Measurements from ENCODE around the gene ATR. TPM values are rescaled to one million over a fixed set of nuclear protein-coding genes. Genes with fewer than 3 reads are reported as not detected.

ATR gene
- total RNA-seq, 1 experiment from 2014 or later: 15.6 TPM

DNA sequence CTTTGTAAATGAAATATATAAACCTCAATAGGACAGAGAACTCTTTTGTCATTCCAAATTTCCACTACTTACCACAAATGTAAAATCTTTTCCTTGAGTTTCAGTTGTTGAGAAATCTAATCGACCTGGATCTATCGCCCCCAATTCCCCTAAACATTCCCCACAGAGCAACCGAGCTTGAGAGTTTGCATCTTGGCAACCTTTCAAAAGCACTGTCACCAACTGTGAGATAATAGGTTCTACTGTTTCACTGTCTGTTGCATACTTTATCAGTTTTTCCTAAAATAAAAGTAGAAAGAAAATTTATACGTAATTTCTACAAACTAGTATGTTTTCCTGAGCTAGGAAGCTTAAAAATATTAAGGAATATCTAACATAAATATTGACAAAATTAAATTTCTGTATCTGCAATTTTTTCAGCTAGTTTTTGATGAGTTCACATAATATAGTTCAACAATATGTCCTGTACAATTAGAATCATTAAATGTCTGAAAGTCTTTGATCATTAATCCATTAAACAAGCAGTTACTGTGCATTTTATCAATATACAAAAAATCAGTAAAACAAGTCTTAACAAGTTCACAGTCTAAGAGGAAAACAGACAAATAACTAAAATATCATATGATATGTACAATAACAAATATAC lies 54.5 kb downstream of the ATR start:
- ChIA-PET POLR2A (ENCODE audit: unreplicated experiment) (no interaction called here), CTCF (no interaction called here)
- ATAC-seq: no peak

DNA sequence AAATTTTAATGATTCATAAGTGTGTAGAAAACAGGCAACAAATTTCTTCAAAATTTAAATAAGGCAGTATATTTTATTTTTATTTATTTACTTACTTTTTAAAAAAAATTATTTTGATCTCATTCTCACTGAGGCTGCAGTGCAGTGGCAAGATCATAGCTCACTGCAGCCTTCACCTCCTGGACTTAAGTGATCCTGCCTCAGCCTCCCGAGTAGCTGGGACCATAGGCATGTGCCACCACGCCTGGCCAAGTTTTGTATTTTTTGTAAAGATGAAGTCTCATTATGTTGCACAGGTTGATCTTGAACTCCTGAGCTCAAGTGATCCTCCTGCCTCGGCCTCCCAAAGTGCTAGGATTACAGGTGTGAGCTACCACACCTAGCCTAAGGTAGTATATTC lies 69.5 kb downstream of the ATR start:
- Histone ChIP-seq H3K9me2 (replicated peaks; ENCODE audit: low read length) (no peaks in the 10 kb centered on the region), H4K20me1 (ENCODE audit: low read length) (no peaks in the 10 kb centered on the region), H3K27ac (ENCODE audit: low read length) (no peak overlapping the region), H2AFZ (ENCODE audit: low read length) (no peak overlapping the region), H3K4me2 (ENCODE audit: low read length) (no peak overlapping the region), H3K36me3 (ENCODE audit: low read depth, low read length) (peaks cover 4% of the 10 kb centered on the region; the same call in 1 of the 2 replicates), H3K9ac (ENCODE audit: low read length) (no peak overlapping the region), H3K9me3 (ENCODE audit: low read length) (no peaks in the 10 kb centered on the region), H3K4me3 (ENCODE audit: low read length) (no peak overlapping the region), H3F3A (ENCODE audit: low read length, unreplicated experiment) (no peaks in the 10 kb centered on the region), H3K4me1 (ENCODE audit: insufficient read depth, low read length) (no peaks in the 10 kb centered on the region), H3K27me3 (ENCODE audit: low read length) (no peaks in the 10 kb centered on the region), H3K79me2 (ENCODE audit: low read length) (no peaks in the 10 kb centered on the region)
- intact Hi-C loops (cut with micrococcal nuclease): no loop called here
- CTCF ChIA-PET: no interaction called here
- TF ChIP-seq CTCF (conservative IDR thresholded peaks at IDR 0.05; ENCODE audit: low read depth, low read length) (no peak), EZH2 (IDR thresholded peaks at IDR 0.05; ENCODE audit: low read length, unreplicated experiment) (no peak), EZH2phosphoT487 (IDR thresholded peaks at IDR 0.05; ENCODE audit: borderline replicate concordance, low read length) (no peak)
- ATAC-seq: no peak
- POLR2A ChIA-PET (ENCODE audit: unreplicated experiment): no interaction called here
- no TSS peak for BruUV-seq (replicated peaks)
- DNase-seq: no peak

More for the DNA sequence above, 54.5 kb downstream of the ATR start:
- no peak overlapping the region for H3K4me2 ChIP-seq (ENCODE audit: low read length)
- peaks cover 14% of the 10 kb centered on the region for H3K36me3 ChIP-seq (ENCODE audit: low read depth, low read length)
- H3K27me3 ChIP-seq (ENCODE audit: low read length): no peaks in the 10 kb centered on the region
- no peaks in the 10 kb centered on the region for H3K9me3 ChIP-seq (ENCODE audit: low read length)
- H3K4me1 ChIP-seq (ENCODE audit: insufficient read depth, low read length): no peaks in the 10 kb centered on the region
- intact Hi-C loops (cut with micrococcal nuclease): no loop called here
- no peak overlapping the region for H3K27ac ChIP-seq (ENCODE audit: low read length)
- no peak for TF ChIP-seq CTCF (conservative IDR thresholded peaks at IDR 0.05; ENCODE audit: low read depth, low read length)
- no peak for TF ChIP-seq EZH2 (IDR thresholded peaks at IDR 0.05; ENCODE audit: low read length, unreplicated experiment)
- no peak for TF ChIP-seq EZH2phosphoT487 (IDR thresholded peaks at IDR 0.05; ENCODE audit: borderline replicate concordance, low read length)
- no peaks in the 10 kb centered on the region for H3K79me2 ChIP-seq (ENCODE audit: low read length)
- H4K20me1 ChIP-seq (ENCODE audit: low read length): no peaks in the 10 kb centered on the region
- H2AFZ ChIP-seq (ENCODE audit: low read length): no peak overlapping the region
- no peak overlapping the region for H3K9ac ChIP-seq (ENCODE audit: low read length)
- no peaks in the 10 kb centered on the region for H3F3A ChIP-seq (ENCODE audit: low read length, unreplicated experiment)
- DNase-seq: no peak
- H3K9me2 ChIP-seq (replicated peaks; ENCODE audit: low read length): no peaks in the 10 kb centered on the region
- no TSS peak for BruUV-seq (replicated peaks)
- no peak overlapping the region for H3K4me3 ChIP-seq (ENCODE audit: low read length)

DNA sequence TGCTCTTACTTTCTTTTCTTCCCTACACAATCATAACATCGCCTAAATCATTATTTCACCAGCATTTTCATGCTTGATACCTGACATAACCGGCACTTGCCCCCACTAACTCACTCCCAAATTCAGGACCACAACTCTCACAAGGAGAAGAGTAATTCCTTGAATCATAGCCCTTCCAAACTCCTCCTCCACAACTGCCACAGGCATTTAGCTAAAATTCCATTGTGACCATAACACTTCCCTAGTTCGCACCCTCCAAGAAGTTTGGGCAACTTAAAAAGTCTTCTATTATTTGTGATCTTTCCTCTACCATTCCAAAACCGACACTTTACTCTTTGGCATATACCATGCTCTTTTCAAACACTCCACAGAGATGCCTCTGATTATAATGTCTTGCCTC lies 71.3 kb downstream of the ATR start:
- ATAC-seq: no peak

More for the DNA sequence above, 71.3 kb downstream of the ATR start:
- no peak overlapping the region for H3K4me3 ChIP-seq (ENCODE audit: low read length)
- no peak overlapping the region for H3K4me2 ChIP-seq (ENCODE audit: low read length)
- no peaks in the 10 kb centered on the region for H3K9me3 ChIP-seq (ENCODE audit: low read length)
- no peaks in the 10 kb centered on the region for H3K9me2 ChIP-seq (replicated peaks; ENCODE audit: low read length)
- H2AFZ ChIP-seq (ENCODE audit: low read length): no peak overlapping the region
- intact Hi-C loops (cut with micrococcal nuclease): no loop called here
- H4K20me1 ChIP-seq (ENCODE audit: low read length): no peaks in the 10 kb centered on the region
- H3K36me3 ChIP-seq (ENCODE audit: low read depth, low read length): no peaks in the 10 kb centered on the region; the same call in 1 of the 2 replicates
- POLR2A ChIA-PET (ENCODE audit: unreplicated experiment): no interaction called here
- no peaks in the 10 kb centered on the region for H3K79me2 ChIP-seq (ENCODE audit: low read length)
- H3K9ac ChIP-seq (ENCODE audit: low read length): no peak overlapping the region
- CTCF ChIA-PET: no interaction called here
- H3K4me1 ChIP-seq (ENCODE audit: insufficient read depth, low read length): no peaks in the 10 kb centered on the region
- BruUV-seq (replicated peaks): no TSS peak
- TF ChIP-seq EZH2 (IDR thresholded peaks at IDR 0.05; ENCODE audit: low read length, unreplicated experiment): no peak
- TF ChIP-seq EZH2phosphoT487 (IDR thresholded peaks at IDR 0.05; ENCODE audit: borderline replicate concordance, low read length): no peak
- TF ChIP-seq CTCF (conservative IDR thresholded peaks at IDR 0.05; ENCODE audit: low read depth, low read length): no peak
- no peak overlapping the region for H3K27ac ChIP-seq (ENCODE audit: low read length)
- no peaks in the 10 kb centered on the region for H3F3A ChIP-seq (ENCODE audit: low read length, unreplicated experiment)
- DNase-seq: no peak
- no peaks in the 10 kb centered on the region for H3K27me3 ChIP-seq (ENCODE audit: low read length)
